Measurements from ENCODE around the gene TNPO3.
"Not testable (repeated sequence)": the region's sequence is repeated elsewhere in the genome, so short reads cannot be mapped to it uniquely, and the experiment has no call there.

Gene TNPO3

DNA sequence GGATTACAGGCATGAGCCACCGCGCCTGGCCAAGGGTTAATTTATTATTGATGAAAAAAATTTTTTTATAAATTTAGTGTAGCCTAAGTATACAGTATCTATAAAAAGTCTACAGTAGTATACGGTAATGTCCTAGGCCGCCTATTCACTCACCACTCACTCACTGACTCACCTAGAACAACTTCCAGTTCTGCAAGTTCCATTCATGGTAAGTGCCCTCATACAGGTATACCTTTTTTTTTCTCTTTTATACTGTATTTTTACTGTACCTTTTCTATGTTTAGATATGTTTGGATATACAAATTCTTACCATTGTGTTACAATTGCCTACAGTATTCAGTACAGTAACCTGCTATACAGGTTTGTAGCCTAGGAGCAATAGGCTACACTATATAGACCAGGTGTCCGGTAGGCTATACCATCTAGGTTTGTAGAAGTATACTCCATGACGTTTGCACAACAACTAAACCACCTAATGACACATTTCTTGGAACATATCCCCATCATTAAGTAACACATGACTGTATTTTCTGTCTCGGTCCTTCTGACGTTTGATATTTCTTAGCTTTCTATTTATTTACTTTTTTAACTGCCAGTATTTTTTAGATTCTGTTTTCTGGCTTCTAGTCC, 93.8 kb downstream of the TNPO3 start:
- no peak for DNase-seq (ENCODE audit: low read depth)

DNA sequence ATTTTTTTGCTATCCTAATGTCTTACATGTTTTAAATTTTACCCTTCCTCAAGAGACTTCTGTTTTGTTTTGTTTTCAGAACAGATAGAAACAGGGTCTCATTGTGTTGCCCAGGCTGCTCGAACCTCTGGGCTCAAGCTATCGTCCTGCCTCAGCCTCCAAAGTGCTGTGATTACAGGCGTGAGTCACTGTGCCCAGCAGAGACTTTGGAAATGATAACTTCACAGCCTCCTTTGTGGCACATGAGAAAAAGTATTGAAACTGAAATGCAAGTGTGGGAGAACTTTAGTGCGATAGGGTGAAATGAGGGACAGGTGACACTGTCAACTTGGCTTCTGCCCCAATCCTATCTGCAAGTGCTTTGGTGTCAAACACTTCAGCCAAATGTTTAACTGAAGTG, 95.6 kb downstream of the TNPO3 start:
- DNase-seq (ENCODE audit: low read depth): no peak

- no peak for DNase-seq (ENCODE audit: low read depth)
These were observed 98.9 kb downstream of the TNPO3 start for GRCh38 chr7:128955981-128956380.

DNA sequence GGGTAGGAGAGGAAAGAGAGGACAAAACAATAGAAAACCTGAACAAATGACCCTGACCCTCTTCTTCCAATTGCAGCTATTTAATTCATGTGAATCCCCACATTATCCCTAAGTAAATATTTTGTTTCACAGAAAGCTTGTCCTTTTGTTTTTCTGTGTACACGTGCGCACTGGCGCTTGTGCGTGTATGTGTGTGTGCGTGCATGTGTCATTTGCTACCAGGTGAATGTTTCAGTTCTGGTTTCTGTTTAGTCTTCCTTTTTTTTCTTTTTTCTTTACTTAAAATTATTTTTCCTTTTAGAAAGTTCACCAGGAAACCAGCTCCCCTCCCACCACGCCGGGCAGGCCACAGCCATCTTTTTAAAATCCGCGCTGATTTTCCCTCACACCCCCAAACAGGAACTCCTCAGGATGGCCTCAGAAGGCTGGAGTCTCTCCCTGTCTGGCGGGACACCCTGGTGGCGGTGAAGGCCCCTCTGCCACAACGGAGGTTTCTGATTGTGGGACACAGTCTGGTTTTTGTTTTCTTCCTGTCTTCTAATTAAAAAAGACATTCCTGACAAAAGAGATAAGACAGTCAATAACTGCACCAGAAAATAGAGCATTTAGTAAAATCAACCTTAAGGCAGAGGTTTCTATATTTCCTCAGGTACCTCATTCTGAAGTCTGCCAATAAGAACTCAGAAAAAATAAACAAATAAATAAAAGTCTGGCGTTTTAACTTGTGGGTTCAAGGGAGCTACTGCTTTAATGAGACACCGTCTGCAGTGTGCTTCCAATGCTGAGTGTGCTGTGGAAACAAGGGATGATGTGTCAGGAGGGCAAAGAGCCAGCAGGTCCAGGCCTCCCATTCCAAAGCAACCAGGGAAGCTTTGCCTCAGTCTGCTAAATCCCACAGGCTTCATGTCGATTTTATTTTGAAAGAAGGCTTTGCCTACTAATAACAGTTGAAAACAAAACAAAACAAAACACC, 99.8 kb downstream of the TNPO3 start:
- no peak for DNase-seq (ENCODE audit: low read depth)

DNA sequence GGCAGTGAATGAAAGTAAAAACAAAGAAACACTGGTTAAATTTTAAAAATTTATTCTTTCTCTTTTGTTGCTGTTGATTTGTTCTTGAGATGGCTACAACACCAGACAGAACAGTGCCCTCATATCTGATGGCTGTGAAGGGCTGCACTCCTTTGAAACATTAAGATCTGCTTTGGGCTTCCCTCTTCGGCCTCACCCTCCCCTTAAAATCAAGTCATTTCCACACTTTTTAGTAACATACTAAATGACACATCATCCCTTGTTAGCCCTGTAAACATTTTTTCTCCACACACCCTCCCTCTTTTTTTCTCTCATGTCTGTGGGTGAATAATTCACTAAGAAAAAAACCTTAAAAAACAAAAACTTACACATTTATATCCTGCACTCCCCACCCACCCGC, 100.8 kb downstream of the TNPO3 start:
- no peak for DNase-seq (ENCODE audit: low read depth)

GRCh38 chr7:128951296-128951695, 103.6 kb downstream of the TNPO3 start:
- DNase-seq (ENCODE audit: low read depth): no peak

- DNase-seq (ENCODE audit: low read depth): no peak
These were observed 105.7 kb downstream of the TNPO3 start for GRCh38 chr7:128948976-128949760.

- no peak for DNase-seq (ENCODE audit: low read depth)
These were observed 106.5 kb downstream of the TNPO3 start for GRCh38 chr7:128948312-128948973.

- no peak for DNase-seq (ENCODE audit: low read depth)
These were observed 107.1 kb downstream of the TNPO3 start for GRCh38 chr7:128947854-128948253.

DNA sequence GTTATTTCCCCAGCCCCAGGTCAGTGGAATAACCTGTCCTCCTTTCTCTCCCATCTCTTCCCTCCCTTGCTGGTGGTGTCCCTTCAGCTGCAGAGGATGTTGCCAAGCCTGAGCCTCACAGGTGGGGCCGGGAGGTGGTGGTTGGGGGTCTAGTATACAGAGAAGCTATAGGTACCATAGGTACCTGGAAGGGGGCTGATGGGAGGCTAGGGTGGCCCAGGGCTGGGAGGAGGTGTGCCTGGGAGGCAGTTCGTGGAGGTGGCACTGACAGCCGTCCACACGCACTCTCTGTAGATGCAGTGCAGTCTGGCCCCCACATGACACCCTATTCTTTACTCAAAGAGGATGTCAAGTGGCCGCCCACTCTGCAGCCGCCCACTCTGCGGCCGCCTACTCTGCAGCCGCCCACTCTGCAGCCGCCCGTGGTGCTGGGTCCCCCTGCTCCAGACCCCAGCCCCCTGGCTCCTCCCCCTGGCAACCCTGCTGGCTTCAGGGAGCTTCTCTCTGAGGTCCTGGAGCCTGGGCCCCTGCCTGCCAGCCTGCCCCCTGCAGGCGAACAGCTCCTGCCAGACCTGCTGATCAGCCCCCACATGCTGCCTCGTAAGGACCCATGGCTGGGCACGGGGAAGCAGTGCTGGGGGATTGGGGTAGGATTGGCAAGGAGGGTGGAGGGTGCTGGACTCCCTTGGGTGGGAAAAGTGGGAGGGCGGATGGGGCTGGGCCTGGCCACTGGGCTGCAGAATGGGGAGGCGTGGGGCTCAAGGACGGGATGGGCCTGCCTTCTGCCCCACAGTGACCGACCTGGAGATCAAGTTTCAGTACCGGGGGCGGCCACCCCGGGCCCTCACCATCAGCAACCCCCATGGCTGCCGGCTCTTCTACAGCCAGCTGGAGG, 107.7 kb downstream of the TNPO3 start:
- DNase-seq (ENCODE audit: low read depth): no peak

DNA sequence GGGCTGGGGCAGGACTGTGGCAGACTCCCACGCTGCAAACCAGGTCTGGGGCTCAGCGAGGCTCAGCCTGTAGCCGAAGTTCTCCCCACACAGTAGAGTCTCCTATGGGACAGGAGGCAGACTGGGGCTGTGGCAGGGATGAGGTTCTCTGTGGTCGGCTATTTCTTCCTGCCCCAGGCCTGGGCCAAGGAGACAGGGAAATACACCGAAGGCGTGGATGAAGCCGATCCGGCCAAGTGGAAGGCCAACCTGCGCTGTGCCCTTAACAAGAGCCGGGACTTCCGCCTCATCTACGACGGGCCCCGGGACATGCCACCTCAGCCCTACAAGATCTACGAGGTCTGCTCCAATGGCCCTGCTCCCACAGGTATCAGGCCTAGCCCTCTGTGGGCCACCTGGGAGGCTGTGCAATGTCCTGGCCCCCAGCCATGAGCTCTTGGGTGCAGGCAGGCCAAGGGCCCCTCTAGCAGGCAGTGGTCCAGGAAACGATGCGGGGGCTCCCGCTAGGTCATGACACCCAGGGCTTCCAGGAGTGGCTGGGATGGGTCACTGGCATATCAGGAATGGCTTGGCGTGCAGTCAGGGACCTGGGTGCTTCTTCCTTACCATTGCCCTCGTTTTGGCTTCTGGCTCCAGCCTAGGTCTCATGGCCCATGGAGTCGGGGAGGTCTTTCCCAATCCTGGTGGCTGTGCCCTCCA, 109.1 kb downstream of the TNPO3 start:
- DNase-seq (ENCODE audit: low read depth): no peak

DNA sequence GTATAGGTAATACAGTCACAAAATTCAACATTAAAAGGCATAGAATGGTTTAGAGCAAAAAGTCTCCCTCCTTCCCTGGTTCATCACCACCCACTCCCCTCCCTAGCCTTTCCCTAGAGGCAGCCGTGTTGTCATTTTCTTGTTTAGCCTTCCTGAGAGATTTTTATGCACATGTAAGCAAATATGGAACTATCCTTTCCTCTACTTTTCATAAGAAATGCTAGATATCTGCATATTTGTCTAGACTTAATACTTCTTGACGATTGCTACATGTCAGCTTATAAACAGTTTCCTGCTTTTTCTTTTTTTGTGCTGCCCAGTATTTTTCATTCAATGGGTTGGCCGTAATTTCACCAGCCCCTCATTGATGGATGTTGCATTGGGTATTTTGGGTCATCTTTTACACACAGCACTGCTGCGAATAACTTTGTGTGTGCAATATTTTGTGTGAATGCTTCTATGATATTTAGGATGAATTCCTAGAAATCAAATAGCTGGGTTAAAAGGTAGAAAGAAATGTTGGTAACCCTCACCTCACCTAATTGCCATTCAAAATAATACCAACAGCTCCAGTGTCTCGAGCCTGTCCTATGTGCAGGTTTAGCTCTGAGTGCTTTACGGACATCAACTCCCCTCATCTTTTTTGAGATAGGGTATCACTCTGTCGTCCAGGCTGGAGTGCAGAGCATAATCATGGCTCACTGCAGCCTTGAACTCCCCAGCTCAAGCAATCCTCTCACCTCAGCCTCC, 110.2 kb downstream of the TNPO3 start:
- no peak for DNase-seq (ENCODE audit: low read depth)

DNA sequence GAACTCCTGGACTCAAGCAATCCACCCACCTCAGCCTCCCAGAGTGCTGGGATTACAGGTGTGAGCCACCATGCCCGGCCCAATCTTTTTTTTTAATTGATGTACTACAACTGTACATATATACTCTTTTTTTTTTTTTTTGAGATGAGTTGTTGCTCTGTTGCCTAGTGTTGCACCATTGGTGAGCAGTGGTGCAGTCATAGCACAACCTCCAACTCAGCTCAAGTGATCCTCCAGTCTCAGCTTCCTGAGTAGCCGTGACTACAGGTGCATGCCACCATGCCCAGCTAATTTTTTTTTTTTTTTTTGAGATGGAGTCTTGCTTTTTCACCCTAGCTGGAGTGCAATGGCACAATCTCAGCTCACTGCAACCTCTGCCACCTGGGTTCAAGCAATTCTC, 111.7 kb downstream of the TNPO3 start:
- DNase-seq (ENCODE audit: low read depth): not testable (repeated sequence)

DNA sequence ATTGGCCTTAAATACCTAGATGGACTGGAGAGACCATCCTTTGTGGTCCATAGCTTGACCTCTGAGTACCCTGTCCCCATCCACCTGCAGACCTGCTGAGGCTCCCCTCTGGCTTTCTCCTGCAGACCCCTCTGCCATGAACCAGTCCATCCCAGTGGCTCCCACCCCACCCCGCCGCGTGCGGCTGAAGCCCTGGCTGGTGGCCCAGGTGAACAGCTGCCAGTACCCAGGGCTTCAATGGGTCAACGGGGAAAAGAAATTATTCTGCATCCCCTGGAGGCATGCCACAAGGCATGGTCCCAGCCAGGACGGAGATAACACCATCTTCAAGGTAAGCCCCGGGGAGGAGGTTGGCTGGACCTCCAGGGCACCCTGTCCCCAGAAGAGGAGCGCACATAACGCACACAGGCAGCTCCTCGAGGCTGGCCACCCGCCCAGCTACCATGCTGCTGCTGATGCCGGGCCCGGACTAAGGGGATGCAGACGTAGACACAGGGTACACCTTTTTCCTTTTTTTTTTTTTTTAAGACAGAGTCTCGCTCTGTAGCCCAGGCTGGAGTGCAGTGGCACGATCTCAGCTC, 112.9 kb downstream of the TNPO3 start:
- no peak for DNase-seq (ENCODE audit: low read depth)

GRCh38 chr7:128941323-128941890, 113.5 kb downstream of the TNPO3 start:
- DNase-seq (ENCODE audit: low read depth): no peak

- no peak for DNase-seq (ENCODE audit: low read depth)
These were observed 114.2 kb downstream of the TNPO3 start for GRCh38 chr7:128940494-128941322.

- no peak for DNase-seq (ENCODE audit: low read depth)
These were observed 115.0 kb downstream of the TNPO3 start for GRCh38 chr7:128939861-128940410.
